ENCODE measurements around the gene EIF4ENIF1.
A peak's percentile ranks its signal among the peaks of the same experiment; 100 is the strongest.

Gene EIF4ENIF1

GRCh38 chr22:31400023-31400397 lies 89.6 kb downstream of the EIF4ENIF1 start:
- Histone ChIP-seq H3K9ac (ENCODE audit: insufficient read length, low read depth) (peak overlapping the region; percentile 99), H3K36me3 (ENCODE audit: insufficient read depth, insufficient read length, low read length) (peaks cover 40% of the 10 kb centered on the region), H3K9me3 (ENCODE audit: insufficient read depth, low read length) (no peaks in the 10 kb centered on the region), H3K4me1 (ENCODE audit: insufficient read depth, insufficient read length) (no peaks in the 10 kb centered on the region), H3K4me3 (ENCODE audit: insufficient read length, low read depth) (peak overlapping the region; percentile 95), H3K27me3 (ENCODE audit: insufficient read depth, insufficient read length) (no peaks in the 10 kb centered on the region)
- no peak for DNase-seq (ENCODE audit: low read depth, low spot score)
- TF ChIP-seq SUZ12 (IDR thresholded peaks at IDR 0.05; ENCODE audit: extremely low read depth, insufficient read depth, insufficient read length) (no peak), YY1 (IDR thresholded peaks at IDR 0.05; ENCODE audit: insufficient read depth, insufficient read length) (no peak), ZNF274 (IDR thresholded peaks at IDR 0.05; ENCODE audit: low read depth, low read length) (no peak)

GRCh38 chr22:31399211-31400022 lies 90.2 kb downstream of the EIF4ENIF1 start, which contains the start of gene DRG1:
DRG1 (plus strand) TSS chr22:31399604; CDS start chr22:31399684, 80 bp downstream.
- Histone ChIP-seq H3K9ac (ENCODE audit: insufficient read length, low read depth) (peak within 1 kb of the TSS; percentile 99), H3K36me3 (ENCODE audit: insufficient read depth, insufficient read length, low read length) (peaks cover 34% of the 10 kb centered on the region), H3K27me3 (ENCODE audit: insufficient read depth, insufficient read length) (no peaks in the 10 kb centered on the region), H3K9me3 (ENCODE audit: insufficient read depth, low read length) (no peaks in the 10 kb centered on the region), H3K4me3 (ENCODE audit: insufficient read length, low read depth) (peak within 1 kb of the TSS; percentile 95), H3K4me1 (ENCODE audit: insufficient read depth, insufficient read length) (no peaks in the 10 kb centered on the region)
- TF ChIP-seq SUZ12 (IDR thresholded peaks at IDR 0.05; ENCODE audit: extremely low read depth, insufficient read depth, insufficient read length), result no peak
- no peak for TF ChIP-seq YY1 (IDR thresholded peaks at IDR 0.05; ENCODE audit: insufficient read depth, insufficient read length)
- TF ChIP-seq ZNF274 (IDR thresholded peaks at IDR 0.05; ENCODE audit: low read depth, low read length), result no peak
- peak; percentile 88 for DNase-seq (ENCODE audit: low read depth, low spot score)

GRCh38 chr22:31398231-31398630 lies 91.4 kb downstream of the EIF4ENIF1 start:
- no peaks in the 10 kb centered on the region for H3K4me1 ChIP-seq (ENCODE audit: insufficient read depth, insufficient read length)
- peaks cover 22% of the 10 kb centered on the region for H3K36me3 ChIP-seq (ENCODE audit: insufficient read depth, insufficient read length, low read length)
- H3K4me3 ChIP-seq (ENCODE audit: insufficient read length, low read depth), result no peak overlapping the region
- no peak for DNase-seq (ENCODE audit: low read depth, low spot score)
- no peaks in the 10 kb centered on the region for H3K27me3 ChIP-seq (ENCODE audit: insufficient read depth, insufficient read length)
- no peaks in the 10 kb centered on the region for H3K9me3 ChIP-seq (ENCODE audit: insufficient read depth, low read length)
- H3K9ac ChIP-seq (ENCODE audit: insufficient read length, low read depth), result no peak overlapping the region
- no peak for TF ChIP-seq YY1 (IDR thresholded peaks at IDR 0.05; ENCODE audit: insufficient read depth, insufficient read length)
- TF ChIP-seq SUZ12 (IDR thresholded peaks at IDR 0.05; ENCODE audit: extremely low read depth, insufficient read depth, insufficient read length), result no peak
- TF ChIP-seq ZNF274 (IDR thresholded peaks at IDR 0.05; ENCODE audit: low read depth, low read length), result no peak

- H3K27me3 ChIP-seq (ENCODE audit: insufficient read depth, insufficient read length), result no peaks in the 10 kb centered on the region
- no peaks in the 10 kb centered on the region for H3K36me3 ChIP-seq (ENCODE audit: insufficient read depth, insufficient read length, low read length)
- H3K4me1 ChIP-seq (ENCODE audit: insufficient read depth, insufficient read length), result no peaks in the 10 kb centered on the region
- no peaks in the 10 kb centered on the region for H3K9me3 ChIP-seq (ENCODE audit: insufficient read depth, low read length)
- no peak overlapping the region for H3K9ac ChIP-seq (ENCODE audit: insufficient read length, low read depth)
- no peak for DNase-seq (ENCODE audit: low read depth, low spot score)
- no peak overlapping the region for H3K4me3 ChIP-seq (ENCODE audit: insufficient read length, low read depth)
- TF ChIP-seq SUZ12 (IDR thresholded peaks at IDR 0.05; ENCODE audit: extremely low read depth, insufficient read depth, insufficient read length) (no peak), ZNF274 (IDR thresholded peaks at IDR 0.05; ENCODE audit: low read depth, low read length) (no peak), YY1 (IDR thresholded peaks at IDR 0.05; ENCODE audit: insufficient read depth, insufficient read length) (no peak)
These were observed 95.3 kb downstream of the EIF4ENIF1 start for GRCh38 chr22:31394326-31394725.

GRCh38 chr22:31393893-31394292 lies 95.7 kb downstream of the EIF4ENIF1 start:
- TF ChIP-seq ZNF274 (IDR thresholded peaks at IDR 0.05; ENCODE audit: low read depth, low read length) (no peak), YY1 (IDR thresholded peaks at IDR 0.05; ENCODE audit: insufficient read depth, insufficient read length) (no peak), SUZ12 (IDR thresholded peaks at IDR 0.05; ENCODE audit: extremely low read depth, insufficient read depth, insufficient read length) (no peak)
- Histone ChIP-seq H3K27me3 (ENCODE audit: insufficient read depth, insufficient read length) (no peaks in the 10 kb centered on the region), H3K4me1 (ENCODE audit: insufficient read depth, insufficient read length) (no peaks in the 10 kb centered on the region), H3K9me3 (ENCODE audit: insufficient read depth, low read length) (no peaks in the 10 kb centered on the region), H3K36me3 (ENCODE audit: insufficient read depth, insufficient read length, low read length) (no peaks in the 10 kb centered on the region), H3K4me3 (ENCODE audit: insufficient read length, low read depth) (no peak overlapping the region), H3K9ac (ENCODE audit: insufficient read length, low read depth) (no peak overlapping the region)
- no peak for DNase-seq (ENCODE audit: low read depth, low spot score)

Data from NT2/D1 (cell line).